ENCODE data around the gene TSPAN18. TPM values are rescaled to one million over a fixed set of nuclear protein-coding genes. Genes with fewer than 3 reads are reported as not detected.

Gene TSPAN18
- total and polyA plus RNA-seq, 10 of the 15 experiments (the other 5 are each of a cell fraction or from before 2014, with no cell fraction given): 0.02 to 0.77 (median 0.13) TPM; not detected in 1

DNA sequence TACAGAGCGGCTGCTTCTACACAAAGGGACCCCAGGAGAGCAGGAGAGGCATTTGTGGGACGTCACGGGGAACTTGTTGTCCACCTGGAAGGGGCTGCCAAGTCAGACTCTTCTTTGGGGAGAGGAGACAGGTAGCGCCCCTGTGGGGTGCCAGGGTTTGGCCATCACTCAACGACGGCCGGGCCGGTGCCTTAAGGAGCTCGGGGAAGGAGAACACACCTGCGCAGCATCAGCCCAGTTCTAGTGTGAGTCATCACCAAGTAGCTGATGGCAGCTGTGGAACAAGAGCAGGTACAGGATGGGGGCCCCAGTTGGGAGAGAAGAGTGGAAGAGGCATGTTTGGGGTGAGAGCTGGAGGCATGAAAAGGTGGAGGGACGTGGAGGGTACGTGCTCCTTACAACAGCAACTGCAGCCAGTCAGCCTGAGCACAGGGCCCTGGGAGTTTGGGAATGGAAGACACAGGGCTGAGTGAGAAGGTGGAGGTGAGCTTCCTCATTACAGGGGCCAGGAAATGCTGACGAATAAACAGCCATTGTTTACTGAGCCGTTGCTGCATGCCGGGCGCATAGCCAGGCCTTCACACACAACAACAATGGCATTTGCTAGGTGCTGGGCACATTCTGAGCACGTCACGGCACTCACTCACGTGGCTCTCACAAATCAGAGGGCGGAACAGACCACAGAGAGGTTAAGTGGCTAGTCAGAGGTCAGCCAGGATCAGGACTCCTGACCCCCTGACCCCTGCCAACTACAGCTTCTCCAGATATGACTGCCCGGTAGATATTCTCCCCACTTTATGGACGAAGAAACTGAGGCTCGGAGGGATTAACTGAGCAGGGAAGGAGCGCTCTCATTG is 253.0 kb downstream of the TSPAN18 start:
- TF ChIP-seq SMAD5 (IDR thresholded peaks at IDR 0.05; ENCODE audit: low read depth) (no peak), FOS (IDR thresholded peaks at IDR 0.05; ENCODE audit: borderline replicate concordance, extremely low read depth, insufficient read length) (no peak), JUND (IDR thresholded peaks at IDR 0.05; ENCODE audit: low read depth, low read length) (no peak), NBN (IDR thresholded peaks at IDR 0.05) (no peak), MTA2 (IDR thresholded peaks at IDR 0.05; ENCODE audit: low read depth) (no peak), IRF5 (IDR thresholded peaks at IDR 0.05; ENCODE audit: borderline replicate concordance) (no peak), YBX1 (IDR thresholded peaks at IDR 0.05) (no peak), SP1 (IDR thresholded peaks at IDR 0.05; ENCODE audit: low read depth, low read length) (no peak), BRCA1 (IDR thresholded peaks at IDR 0.05; ENCODE audit: low read depth, low read length) (no peak), CTCF (IDR thresholded peaks at IDR 0.05 in 2 of 3, conservative IDR thresholded peaks at IDR 0.05 in 1 of 3; ENCODE audit: control insufficient read depth in 2 of 3, extremely low read depth in 1 of 3, insufficient read depth in 1 of 3, low read depth in 3 of 3, low read length in 3 of 3) (no peak)
- TF ChIP-seq, protein P1, sequence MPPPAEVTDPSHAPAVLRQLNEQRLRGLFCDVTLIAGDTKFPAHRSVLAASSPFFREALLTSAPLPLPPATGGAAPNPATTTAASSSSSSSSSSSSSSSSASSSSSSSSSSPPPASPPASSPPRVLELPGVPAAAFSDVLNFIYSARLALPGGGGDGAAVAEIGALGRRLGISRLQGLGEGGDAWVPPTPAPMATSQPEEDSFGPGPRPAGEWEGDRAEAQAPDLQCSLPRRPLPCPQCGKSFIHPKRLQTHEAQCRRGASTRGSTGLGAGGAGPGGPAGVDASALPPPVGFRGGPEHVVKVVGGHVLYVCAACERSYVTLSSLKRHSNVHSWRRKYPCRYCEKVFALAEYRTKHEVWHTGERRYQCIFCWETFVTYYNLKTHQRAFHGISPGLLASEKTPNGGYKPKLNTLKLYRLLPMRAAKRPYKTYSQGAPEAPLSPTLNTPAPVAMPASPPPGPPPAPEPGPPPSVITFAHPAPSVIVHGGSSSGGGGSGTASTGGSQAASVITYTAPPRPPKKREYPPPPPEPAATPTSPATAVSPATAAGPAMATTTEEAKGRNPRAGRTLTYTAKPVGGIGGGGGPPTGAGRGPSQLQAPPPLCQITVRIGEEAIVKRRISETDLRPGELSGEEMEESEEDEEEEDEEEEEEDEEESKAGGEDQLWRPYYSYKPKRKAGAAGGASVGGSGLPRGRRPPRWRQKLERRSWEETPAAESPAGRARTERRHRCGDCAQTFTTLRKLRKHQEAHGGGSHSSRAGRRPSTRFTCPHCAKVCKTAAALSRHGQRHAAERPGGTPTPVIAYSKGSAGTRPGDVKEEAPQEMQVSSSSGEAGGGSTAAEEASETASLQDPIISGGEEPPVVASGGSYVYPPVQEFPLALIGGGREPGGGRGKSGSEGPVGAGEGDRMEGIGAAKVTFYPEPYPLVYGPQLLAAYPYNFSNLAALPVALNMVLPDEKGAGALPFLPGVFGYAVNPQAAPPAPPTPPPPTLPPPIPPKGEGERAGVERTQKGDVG (CRISPR knock-in tag; IDR thresholded peaks at IDR 0.05): no peak
- TF ChIP-seq, protein P2, sequence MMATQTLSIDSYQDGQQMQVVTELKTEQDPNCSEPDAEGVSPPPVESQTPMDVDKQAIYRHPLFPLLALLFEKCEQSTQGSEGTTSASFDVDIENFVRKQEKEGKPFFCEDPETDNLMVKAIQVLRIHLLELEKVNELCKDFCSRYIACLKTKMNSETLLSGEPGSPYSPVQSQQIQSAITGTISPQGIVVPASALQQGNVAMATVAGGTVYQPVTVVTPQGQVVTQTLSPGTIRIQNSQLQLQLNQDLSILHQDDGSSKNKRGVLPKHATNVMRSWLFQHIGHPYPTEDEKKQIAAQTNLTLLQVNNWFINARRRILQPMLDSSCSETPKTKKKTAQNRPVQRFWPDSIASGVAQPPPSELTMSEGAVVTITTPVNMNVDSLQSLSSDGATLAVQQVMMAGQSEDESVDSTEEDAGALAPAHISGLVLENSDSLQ (IDR thresholded peaks at IDR 0.05): no peak
- RAD21 ChIA-PET (ENCODE audit: unreplicated experiment): no interaction called here
- Histone ChIP-seq H3K4me2 (ENCODE audit: control insufficient read depth, insufficient read depth) (no peak overlapping the region), H3K36me3 (ENCODE audit: control insufficient read depth in 2 of 2, insufficient read depth in 2 of 2, low read length in 1 of 2) (no peaks in the 10 kb centered on the region), H3K9me3 (replicated peaks; ENCODE audit: control insufficient read depth, insufficient read depth, low read length) (no peaks in the 10 kb centered on the region), H3K79me2 (ENCODE audit: control insufficient read depth, insufficient read depth, low read length) (no peaks in the 10 kb centered on the region), H3K4me1 (ENCODE audit: control insufficient read depth, insufficient read depth, low read length) (no peaks in the 10 kb centered on the region; the same call in 1 of the 2 replicates), H3K4me3 (no peak overlapping the region), H4K20me1 (ENCODE audit: control insufficient read depth, insufficient read depth) (no peaks in the 10 kb centered on the region; the same call in 1 of the 2 replicates), H2AFZ (ENCODE audit: control insufficient read depth, low read depth, low read length) (no peak overlapping the region), H3K27ac (ENCODE audit: control insufficient read depth, insufficient read depth) (no peak overlapping the region), H3K9ac (ENCODE audit: control insufficient read depth, insufficient read depth, low read length) (no peak overlapping the region), H3K27me3 (replicated peaks in 1 of 2; ENCODE audit: control insufficient read depth in 2 of 2, insufficient read depth in 2 of 2, low read length in 1 of 2) (no peaks in the 10 kb centered on the region)
- POLR2A ChIA-PET: no interaction called here
- 25% methylated on average over 24 of the region's 24 CpGs for WGBS (ENCODE audit: insufficient coverage, insufficient replicate concordance, low lambda C conversion rate, missing lambda C conversion rate)
- in situ Hi-C loops (cut with MboI) (no loop called here), intact Hi-C loops (cut with micrococcal nuclease; ENCODE audit: unreplicated experiment) (no loop called here)
- BruUV-seq (replicated peaks): no TSS peak
- SMC1A ChIA-PET (ENCODE audit: uncharacterized antibody, unreplicated experiment): no interaction called here
- ATAC-seq (no peak; the same call in 2 of the 3 replicates), DNase-seq (ENCODE audit: low read depth, low spot score) (no peak), FAIRE-seq (no peak)
- CTCF ChIA-PET: no interaction called here
